ENCODE data around the gene PLIN5. TPM values are rescaled to one million over a fixed set of nuclear protein-coding genes. Genes with fewer than 3 reads are reported as not detected.

Gene PLIN5, protein sequence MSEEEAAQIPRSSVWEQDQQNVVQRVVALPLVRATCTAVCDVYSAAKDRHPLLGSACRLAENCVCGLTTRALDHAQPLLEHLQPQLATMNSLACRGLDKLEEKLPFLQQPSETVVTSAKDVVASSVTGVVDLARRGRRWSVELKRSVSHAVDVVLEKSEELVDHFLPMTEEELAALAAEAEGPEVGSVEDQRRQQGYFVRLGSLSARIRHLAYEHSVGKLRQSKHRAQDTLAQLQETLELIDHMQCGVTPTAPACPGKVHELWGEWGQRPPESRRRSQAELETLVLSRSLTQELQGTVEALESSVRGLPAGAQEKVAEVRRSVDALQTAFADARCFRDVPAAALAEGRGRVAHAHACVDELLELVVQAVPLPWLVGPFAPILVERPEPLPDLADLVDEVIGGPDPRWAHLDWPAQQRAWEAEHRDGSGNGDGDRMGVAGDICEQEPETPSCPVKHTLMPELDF
- total RNA-seq, result 4.7 and 11.7 TPM in 2 replicates

GRCh38 chr19:4534836-4535658 lies at the start of gene PLIN5:
Gene PLIN5 (minus strand): TSS chr19:4535224. CDS start chr19:4534074, 1,150 bp downstream.
- DNase-seq, result peak; percentile 73

DNA sequence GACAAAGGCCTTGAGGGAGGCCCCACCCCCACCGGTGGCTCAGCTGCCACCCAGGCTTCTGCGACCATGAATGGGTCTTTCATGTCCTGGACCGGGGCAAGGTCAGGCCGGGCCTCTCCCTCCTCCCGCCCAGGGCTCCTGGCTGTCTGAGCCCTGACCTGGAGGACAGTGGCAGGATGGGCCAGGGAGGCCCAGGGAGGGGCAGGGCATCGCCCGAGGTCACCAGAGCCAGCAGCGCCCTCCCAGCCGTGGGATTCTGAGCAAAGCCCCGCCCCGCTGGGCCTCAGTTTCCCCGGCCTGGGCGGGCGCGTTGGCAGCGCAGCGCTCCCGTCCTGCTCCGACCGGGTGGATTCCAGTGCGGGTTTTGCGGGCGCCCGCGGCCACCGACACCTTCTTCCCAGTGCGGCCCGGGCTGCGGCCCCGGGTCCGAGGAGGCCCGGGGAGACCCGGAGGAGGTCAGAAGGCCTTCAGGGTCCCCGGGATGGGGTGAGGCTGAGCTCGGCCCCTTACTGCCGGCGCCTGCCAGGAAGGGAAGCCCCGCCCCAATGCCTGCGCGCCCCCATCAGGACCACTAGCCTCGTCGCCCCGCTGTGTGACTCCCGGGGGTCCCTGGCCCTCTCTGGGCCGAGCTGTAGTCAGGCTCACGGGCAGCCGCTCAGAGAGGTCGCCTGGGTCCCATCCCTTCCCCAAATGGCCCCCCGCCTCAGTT lies 49.1 kb upstream of the PLIN5 start:
- DNase-seq, result peak; percentile 69

GRCh38 chr19:4582980-4583842 lies 48.2 kb upstream of the PLIN5 start:
- no peak for DNase-seq

DNA sequence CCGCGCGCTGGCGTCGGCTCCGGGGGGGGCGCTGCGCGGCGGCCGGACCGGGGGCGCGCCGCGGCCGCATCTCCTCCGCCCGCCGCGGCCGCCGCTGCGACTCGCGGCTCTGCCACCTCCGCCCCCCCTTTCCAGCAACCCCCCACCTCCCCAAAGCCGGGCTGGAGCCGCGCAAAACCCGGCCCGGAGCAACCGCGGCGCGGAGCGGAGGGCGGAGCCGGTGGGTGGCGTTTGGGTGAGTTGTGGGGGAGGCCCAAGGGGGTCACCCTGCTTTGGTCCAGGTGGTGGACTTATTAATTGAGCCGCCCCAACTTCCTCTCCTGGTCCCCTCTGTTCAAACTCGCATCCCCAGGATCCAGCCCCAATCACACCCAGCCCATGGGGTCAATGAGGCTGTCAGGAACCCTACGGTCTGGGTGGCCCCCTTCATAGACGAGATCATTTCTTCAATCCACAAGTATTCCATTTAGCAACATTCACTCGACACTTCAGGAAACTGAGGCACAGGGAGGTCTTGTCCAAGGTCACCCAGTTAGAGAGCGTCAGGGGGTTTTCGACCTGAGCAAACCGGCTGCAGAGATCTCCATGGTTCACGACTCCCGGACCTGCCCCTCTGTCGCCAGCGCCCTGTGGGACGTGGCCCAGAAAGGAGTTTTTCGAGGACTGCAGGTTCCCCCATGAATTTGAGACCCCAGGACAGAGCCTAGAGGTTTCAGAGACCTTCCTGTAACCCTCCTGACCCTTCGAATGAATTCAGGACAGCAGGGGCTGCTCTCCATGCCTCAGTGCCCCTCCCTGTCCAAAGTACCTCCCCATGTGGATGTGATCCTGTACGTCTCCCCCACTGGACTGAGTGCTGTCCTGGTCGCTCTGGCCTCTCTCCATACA lies 46.9 kb upstream of the PLIN5 start:
- DNase-seq, result peak; percentile 75

DNA sequence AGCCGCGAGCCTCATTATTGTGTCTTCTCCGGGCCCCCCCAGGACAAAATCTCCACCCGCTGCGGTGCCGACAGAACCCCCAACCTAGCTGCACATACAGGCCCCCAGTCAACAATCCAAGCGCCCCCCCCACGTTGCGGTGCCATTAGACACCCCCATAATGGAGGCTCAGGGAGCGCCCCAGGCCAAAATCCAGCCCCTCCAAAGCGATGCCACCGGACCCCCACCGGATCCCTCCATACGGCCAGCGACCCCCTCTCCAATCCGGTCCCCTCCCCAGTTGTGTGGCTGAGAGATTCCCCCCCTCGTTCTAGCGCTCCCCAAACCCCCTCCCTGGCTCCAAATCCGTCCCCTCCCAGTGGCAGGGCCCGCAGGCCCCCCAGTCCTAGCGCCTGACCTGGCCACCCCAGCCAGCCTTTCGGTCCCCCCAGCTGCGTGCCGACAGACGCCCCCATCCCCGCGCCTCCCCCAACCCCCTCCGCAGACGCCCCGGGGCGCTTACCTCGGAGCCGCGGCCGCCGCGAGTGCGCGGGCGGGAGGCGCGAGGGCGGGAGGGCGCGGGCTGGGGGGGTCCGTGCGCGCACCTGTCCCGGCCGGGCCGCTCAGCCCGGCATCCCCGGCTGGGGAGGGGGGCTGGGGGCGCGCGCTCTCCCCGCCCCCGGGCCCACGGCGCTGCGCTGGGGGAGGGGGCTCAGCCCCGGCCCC lies 46.1 kb upstream of the PLIN5 start:
- DNase-seq, result no peak

GRCh38 chr19:4580021-4580901 lies 45.2 kb upstream of the PLIN5 start:
- peak; percentile 66 for DNase-seq

- no peak for DNase-seq
Measured at GRCh38 chr19:4579389-4579788, 44.4 kb upstream of the PLIN5 start.

DNA sequence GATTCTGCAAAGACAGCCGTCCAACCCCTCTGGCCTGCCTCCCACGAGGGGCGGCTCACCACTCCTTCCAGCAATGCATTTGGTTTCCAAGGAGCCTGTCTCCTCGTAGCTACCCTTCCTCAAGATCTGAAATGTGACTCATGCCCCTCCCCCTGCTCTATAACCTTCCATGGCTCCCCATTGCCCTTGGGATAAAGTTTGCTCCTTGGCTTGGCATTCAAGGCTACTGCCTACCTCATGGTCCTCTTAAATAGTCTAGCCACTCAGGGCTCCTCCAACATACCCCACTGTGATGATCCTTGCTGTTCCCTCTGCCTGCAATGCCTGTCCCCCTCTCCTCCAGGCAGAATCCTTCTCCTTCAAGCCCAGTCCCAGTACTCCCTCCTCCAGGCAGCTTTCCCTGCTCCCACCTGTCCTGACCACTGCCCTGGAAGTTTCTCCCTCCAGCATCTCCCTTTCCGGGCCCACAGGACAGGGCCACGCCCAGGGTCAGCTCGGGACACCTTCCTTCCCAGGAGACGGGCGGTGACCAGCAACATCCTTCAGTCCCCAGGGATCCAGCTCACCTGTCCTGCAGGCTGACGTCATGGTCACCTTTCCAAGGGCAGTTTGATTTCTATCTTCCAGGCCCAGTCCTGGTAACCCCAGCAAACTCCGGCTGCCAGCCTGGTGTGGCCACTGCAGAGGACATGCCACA lies 43.7 kb upstream of the PLIN5 start:
- no peak for DNase-seq

DNA sequence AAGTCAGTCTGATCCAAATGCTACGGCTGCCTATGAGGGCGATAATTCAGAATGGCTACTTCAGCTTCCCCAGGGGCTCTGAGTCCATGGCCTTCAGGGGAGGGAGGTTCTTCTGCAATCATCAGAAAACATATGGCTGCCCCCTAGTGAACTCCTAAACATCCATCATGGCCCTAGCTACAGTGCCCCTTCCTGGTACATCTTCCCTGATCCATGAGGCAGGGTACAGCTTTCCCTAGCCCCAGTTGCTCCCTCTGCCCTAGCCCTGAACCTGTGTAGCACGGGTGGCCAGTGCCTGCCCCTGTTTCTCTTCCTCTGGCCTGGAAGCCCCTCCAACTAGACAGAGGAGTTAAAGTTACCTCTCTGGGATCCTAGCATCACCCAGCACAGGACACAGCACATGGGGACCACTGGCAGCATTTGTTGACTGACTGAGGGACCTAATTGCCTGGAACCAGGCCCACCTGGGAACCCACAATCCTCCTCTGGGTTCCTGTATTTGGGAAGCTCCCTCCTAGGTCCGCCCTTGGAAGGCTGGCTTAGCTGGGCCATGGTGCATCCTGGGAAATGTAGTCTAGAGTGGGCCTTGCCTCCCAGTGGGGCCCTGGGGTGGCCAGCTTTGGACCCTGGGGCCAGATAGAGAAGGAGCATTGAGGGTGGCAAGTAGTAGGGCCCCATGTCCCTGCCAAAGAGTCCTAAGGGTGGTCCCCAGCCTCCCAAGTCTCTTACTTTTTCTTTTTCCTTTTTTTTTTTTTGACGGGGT lies 42.2 kb upstream of the PLIN5 start:
- DNase-seq, result no peak

GRCh38 chr19:4576016-4576933 lies 41.3 kb upstream of the PLIN5 start:
- DNase-seq, result peak; percentile 88

GRCh38 chr19:4575267-4576015 lies 40.4 kb upstream of the PLIN5 start:
- DNase-seq, result peak; percentile 100

DNA sequence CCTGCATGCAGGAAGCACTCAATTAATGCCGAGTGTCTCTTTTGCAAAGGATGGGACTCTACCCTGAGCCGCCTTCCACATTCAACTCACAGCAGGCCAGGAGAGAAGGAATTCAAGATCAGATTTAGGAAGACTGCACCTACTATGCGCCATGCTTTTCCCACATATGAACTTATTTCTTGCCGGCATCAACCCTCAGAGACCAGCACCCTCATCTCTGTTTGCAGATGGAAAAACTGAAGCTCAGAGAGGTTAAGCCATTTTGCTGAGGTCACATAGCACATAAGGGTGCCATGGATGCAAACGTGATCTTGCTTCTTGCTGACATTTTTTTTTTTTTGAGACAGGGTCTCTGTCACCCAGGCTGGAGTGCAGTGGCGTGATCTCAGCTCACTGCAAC lies 38.7 kb upstream of the PLIN5 start:
- DNase-seq, result no peak

DNA sequence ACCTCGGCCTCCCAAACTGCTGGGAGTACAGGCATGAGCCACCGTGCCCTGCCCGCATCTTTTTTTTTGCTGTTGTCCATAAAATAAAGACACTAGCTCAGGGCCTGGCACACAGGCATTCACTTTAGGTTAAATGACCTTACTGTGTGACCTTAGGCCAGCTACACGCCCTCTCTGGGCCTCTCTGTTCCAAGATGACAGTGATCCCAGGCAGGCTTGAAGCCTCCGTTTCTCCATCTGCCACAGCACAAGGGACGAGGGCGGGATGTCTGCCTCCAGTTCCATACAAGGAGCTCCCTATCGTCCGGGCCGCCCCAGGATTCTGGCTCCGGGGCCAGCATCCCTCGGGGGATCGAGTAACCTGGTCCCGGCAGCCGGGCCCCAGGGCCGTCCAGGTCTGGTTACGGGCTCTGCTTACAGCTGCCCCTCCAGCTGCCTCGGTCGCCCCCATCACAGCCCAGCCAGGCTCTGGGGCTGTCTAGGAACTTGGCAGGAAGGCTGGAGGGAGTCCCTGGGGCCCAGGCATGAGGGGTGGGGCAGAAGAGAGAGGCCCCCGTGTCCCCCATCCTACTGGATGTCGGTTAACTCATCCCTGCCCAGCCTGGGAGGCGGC lies 36.4 kb upstream of the PLIN5 start:
- DNase-seq, result no peak

DNA sequence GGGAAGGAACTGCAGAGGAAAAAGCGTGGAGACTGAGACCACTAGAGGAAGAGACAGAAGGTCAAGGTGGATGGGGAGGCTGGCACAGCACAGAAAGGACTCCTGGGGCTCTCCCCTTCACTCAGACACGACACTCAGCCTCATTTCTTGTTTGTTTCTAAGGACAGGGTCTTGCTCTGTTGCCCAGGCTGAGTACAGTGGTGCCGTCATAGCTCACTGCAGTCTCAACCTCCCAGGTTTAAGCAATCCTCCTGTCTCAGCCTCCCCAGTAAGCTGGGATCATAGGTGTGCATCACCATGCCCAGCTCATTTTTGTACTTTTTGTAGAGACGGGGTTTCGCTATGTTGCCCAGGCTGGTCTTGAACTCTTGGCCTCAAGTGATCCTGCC lies 35.9 kb upstream of the PLIN5 start:
- DNase-seq, result no peak

DNA sequence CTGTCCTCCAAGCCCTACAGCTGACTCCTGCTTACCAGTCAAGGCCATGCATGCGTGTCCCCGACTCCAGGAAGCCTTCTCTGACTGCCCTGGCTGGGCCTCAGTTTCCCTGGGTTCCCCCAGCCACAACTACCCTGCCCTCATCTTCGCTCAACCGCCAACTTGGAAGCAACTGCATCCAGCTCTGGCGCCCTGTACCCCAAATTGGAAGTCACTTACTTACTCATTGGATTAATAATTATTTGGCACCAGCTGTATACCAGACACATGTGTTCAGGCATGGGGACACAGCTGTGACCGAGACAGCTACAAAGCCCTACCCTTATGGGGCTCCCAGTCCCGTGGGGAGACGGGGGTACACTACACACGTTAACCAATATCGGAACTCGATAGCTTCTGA lies 35.4 kb upstream of the PLIN5 start:
- no peak for DNase-seq

DNA sequence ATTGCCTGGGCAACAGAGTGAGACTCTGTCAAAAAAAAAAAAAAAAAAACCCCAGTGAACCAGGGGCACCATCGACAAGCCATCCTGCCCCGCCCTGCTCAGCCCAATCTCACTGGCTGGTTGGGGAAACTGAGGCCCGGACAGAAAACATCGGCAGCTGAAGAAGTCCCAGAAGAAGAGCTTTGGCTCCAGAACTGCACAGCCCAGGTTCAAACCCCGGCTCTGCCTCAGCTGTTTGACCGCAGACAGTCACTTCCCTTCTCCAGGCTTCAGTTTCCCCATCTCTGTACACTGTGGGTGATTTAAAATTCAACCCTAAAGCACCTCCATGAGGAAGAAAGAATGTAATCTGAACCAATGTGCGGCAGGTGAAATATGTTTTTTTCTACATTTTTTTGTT lies 33.9 kb upstream of the PLIN5 start:
- DNase-seq, result no peak
